Kidney epithelial cell (primary cell): ENCODE data around the gene MAD1L1. TPM values are rescaled to one million over a fixed set of nuclear protein-coding genes. Genes with fewer than 3 reads are reported as not detected.

ENCODE experiments used
- DNase-seq: peaks from one replicate; pipeline ENCODE4 v3.0.0-alpha.2; 2010; ENCODE audit warnings: low read depth
- H3K27me3 ChIP-seq: 2 replicates; pipeline ENCODE4 v1.6.0; 2011; ENCODE audit warnings: low read length; ENCODE audit not compliant: control insufficient read depth, insufficient read depth
- H3K36me3 ChIP-seq: 2 replicates; pipeline ENCODE4 v1.5.1; 2011; ENCODE audit warnings: low read length; ENCODE audit not compliant: control insufficient read depth, insufficient read depth
- H3K4me3 ChIP-seq: 2 replicates; pipeline ENCODE4 v1.5.1; 2011; ENCODE audit warnings: low read depth, mild to moderate bottlenecking, control low read depth, low read length
- total RNA-seq: library from RNA; depleted of rRNA; stranded (reverse); fragments of >200 nt; gene quantifications from 2 replicates; pipeline ENCODE4 v1.2.3, GENCODE V29; 2015
- TF ChIP-seq, protein P1 (sequence below): IDR thresholded peaks from 2 replicates; pipeline ENCODE4 v1.5.1; 2011; ENCODE audit warnings: mild to moderate bottlenecking, moderate library complexity, low read length, control low read depth, inconsistent platforms; ENCODE audit not compliant: insufficient read depth, poor library complexity, severe bottlenecking

Gene MAD1L1
- total RNA-seq, 1 donor from 2014 or later = 61.2 TPM

DNA sequence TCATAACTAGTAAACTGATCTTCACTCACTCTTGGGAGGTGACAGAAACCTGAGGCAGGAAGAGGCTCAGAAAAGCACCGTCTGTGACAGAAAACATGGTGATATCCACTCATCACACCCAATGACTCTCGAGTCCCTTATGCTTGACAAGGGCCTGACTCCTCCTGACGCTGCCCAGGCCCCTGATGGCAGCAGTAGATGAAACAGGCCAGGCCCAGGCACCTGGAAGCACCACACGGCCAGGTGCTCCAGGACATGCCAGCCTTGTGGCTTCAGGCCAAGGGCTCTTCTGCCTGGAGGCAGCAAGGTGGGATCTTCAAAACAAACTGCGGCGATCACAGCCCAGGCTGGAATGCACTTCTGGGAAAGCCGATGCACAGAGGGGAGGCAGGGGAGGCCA lies 89.3 kb downstream of the MAD1L1 start:
- Histone ChIP-seq H3K36me3 (no peaks in the 10 kb centered on the region), H3K4me3 (no peak overlapping the region), H3K27me3 (no peaks in the 10 kb centered on the region)
- DNase-seq = no peak
- TF ChIP-seq, protein P1, sequence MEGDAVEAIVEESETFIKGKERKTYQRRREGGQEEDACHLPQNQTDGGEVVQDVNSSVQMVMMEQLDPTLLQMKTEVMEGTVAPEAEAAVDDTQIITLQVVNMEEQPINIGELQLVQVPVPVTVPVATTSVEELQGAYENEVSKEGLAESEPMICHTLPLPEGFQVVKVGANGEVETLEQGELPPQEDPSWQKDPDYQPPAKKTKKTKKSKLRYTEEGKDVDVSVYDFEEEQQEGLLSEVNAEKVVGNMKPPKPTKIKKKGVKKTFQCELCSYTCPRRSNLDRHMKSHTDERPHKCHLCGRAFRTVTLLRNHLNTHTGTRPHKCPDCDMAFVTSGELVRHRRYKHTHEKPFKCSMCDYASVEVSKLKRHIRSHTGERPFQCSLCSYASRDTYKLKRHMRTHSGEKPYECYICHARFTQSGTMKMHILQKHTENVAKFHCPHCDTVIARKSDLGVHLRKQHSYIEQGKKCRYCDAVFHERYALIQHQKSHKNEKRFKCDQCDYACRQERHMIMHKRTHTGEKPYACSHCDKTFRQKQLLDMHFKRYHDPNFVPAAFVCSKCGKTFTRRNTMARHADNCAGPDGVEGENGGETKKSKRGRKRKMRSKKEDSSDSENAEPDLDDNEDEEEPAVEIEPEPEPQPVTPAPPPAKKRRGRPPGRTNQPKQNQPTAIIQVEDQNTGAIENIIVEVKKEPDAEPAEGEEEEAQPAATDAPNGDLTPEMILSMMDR = no peak

DNA sequence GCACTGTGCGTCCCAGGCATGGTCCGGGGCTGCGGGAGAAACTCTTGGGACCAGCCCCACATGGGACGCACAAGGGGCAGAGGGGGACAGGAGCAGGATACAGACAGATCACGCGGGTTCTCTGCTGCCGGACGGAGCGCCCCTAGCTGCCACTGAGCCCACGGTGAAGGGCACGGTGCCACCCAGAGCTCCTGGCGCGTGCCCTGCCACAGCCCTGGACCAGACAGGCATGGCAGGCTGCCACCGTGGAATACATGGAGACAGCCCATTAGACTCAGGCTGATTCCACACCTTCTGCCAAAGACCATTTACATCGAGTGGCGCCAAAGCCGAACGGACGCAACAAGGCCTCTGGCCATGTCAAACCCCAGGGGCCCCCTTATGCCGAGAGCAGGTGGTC lies 90.4 kb downstream of the MAD1L1 start:
- Histone ChIP-seq H3K4me3 (no peak overlapping the region), H3K27me3 (no peaks in the 10 kb centered on the region), H3K36me3 (no peaks in the 10 kb centered on the region)
- DNase-seq = no peak
- TF ChIP-seq, protein P1 = no peak

DNA sequence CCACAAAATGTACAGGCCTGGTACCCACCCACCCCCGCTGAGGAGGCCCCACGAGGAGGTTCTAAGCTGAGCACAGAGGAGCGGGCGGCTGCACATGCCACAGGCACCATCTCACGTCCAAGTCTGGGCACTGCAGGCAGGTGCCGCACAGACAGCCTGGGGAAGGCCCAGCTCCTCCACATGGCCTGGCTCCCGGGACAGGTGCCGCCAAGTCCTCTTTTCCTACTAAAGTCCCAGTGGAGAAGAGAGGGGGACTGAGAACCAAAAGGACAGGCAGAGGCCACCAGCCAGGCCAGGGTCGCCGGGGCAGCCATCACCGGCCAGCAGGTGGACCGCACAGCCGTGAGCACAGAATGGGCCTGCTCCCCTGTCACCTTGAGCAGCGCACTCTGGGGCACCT lies 91.1 kb downstream of the MAD1L1 start:
- H3K4me3 ChIP-seq = no peak overlapping the region
- TF ChIP-seq, protein P1 = no peak
- no peaks in the 10 kb centered on the region for H3K27me3 ChIP-seq
- DNase-seq = no peak
- H3K36me3 ChIP-seq = no peaks in the 10 kb centered on the region

DNA sequence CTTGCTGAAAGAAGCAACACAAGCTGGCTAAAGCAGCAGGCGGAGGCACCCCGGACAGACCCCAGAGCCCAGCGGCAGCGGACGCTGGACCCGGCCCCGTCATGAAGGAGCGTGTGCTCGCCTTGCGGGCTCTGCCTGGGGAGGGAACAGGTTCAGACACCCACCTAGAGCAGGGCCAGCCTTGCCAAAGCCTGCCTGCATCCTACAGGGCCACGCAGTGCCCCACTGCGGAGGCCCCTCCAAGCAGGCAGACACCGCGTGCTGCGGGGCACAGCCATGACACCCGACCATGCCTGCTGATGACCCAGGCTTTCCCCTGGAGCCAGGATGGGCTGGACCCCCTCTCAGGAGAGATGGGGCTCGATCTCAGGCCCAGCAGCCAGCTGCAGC lies 91.7 kb downstream of the MAD1L1 start:
- Histone ChIP-seq H3K36me3 (no peaks in the 10 kb centered on the region), H3K27me3 (no peaks in the 10 kb centered on the region), H3K4me3 (no peak overlapping the region)
- TF ChIP-seq, protein P1 = no peak
- no peak for DNase-seq

DNA sequence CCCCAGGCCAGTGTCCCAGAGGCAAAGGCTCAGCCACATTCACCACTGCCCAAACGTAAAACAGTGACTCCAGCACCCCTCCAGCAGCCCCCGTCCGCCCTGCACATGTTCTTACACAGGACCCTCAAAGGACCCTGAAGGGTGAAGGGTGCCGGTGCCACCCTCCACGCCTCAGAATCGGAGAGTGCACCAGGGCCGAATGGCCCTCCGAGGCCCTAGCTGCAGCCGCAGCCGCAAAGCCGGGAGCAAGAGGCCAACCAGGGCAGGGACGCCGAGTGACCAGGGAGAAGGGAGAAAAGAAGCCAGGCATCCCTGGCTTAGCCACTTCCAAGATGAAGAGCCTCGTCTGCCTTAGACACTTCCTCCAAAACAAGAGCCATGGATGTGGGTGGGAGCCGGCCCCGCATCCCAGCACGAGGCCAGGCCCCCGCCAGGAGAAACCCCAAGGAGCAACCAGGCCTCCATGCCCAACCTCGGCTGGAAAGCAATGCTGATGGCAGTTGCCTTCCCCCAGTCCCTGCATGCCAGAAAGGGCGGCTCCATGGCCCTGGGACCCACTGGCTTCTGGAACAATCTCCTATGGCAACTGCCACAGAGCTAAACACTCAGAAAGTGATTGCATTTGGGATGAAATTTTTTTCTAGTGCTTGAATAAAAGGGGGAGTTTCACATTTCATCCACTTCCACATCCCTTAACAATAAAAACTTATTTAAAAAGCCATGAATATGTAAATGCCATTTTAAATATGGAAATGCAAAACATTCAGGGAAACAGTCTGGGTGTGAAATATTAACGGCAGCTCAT lies 92.3 kb downstream of the MAD1L1 start:
- Histone ChIP-seq H3K36me3 (no peaks in the 10 kb centered on the region), H3K4me3 (no peak overlapping the region), H3K27me3 (no peaks in the 10 kb centered on the region)
- DNase-seq = no peak
- TF ChIP-seq, protein P1 = no peak
